Bone marrow (tissue), 2 donors: Measurements from ENCODE around the gene HYAL4.
"Not testable (repeated sequence)": the region's sequence is repeated elsewhere in the genome, so short reads cannot be mapped to it uniquely, and the experiment has no call there.

ENCODE experiments used
- DNase-seq, 2 donors: peaks; one replicate each; lab custom pipeline; 2025; lab: John Stamatoyannopoulos, UW

HYAL4 gene

DNA sequence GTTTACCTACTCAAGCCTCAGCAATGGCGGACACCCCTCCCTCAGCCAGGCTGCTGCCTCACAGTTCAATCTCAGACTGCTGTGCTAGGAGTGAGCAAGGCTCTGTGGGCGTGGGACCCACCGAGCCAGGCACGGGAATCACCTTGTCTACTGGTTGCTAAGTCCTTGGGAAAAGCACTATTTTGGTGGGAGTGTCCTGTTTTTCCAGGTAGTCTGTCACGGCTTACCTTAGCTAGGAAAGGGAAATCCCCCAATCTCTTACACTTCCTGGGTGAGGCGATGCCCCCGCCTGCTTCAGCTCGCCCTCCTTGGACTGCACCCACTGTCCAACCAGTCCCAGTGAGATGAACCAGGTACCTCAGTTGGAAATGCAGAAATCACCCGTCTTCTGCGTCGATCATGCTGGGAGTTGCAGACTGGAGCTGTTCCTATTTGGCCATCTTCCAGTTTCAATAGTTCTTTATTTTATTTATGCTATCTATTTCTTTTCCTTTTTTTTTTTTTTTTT is at the start of gene HYAL4:
HYAL4 (plus strand) TSS at position 458 of the 508 bp plus-strand sequence. CDS start 23,105 bp downstream, outside the sequence.
- DNase-seq: no peak

GRCh38 chr7:123795917-123796316 is 49.1 kb upstream of the HYAL4 start:
- DNase-seq: no peak

- DNase-seq: no peak
Observed at GRCh38 chr7:123796568-123796967, 48.4 kb upstream of the HYAL4 start.

GRCh38 chr7:123797673-123798531 is 47.1 kb upstream of the HYAL4 start:
- no peak for DNase-seq

DNA sequence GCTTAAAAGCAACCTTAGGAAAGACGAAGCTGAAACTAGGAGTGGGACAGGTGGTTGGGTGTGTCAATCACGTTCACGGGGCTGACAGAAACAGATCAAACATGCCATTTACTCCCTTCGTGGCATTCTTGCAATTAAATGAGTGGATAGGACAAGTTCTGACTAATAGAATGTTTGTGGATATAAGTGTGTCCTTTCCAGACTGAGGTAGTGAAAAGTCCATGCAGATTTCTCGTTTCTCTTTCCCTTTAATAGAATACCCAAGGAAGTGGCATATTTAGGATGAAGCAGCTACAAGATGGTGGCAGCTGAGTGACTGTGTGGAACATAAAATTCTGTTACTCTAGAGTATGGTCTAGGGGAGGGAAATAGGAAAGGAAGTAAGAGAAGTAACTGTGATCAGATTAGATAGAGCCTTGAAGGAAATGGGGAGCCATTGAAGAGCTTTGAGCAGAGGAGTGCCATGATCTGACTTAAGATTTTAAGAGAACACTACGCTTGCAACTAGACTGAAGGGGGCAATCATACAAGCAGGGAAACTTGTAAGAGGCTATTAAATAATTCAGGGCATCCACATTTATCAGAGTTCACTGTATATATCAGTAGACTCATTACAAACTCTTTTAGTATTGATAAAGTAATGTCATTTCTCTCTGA is 46.3 kb upstream of the HYAL4 start:
- no peak for DNase-seq

GRCh38 chr7:123802249-123802648 is 42.7 kb upstream of the HYAL4 start:
- DNase-seq: no peak

DNA sequence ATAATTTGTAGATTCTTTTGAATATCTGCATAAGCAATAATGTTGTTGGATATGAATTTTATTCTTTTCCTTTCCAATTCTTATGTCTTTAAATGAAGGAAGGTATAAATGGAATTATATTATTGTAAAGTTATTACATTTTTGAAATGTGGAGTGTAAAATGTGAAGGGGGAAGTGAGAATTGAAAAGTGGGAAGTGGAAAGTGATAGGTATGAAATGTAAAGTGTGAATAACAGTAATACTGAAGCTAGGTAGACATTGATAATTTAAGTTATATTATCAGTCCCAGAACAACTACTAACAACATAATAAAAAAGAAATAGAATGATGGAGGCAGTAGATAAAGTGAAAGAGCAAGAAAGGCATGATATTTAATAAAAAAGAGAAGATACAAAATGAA is 39.7 kb upstream of the HYAL4 start:
- DNase-seq: no peak

- DNase-seq: no peak
Observed at GRCh38 chr7:123809471-123809870, 35.5 kb upstream of the HYAL4 start.

GRCh38 chr7:123811056-123811455 is 33.9 kb upstream of the HYAL4 start:
- DNase-seq: no peak

- no peak for DNase-seq
Observed at GRCh38 chr7:123816916-123817315, 28.1 kb upstream of the HYAL4 start.

- no peak for DNase-seq
Observed at GRCh38 chr7:123819001-123819400, 26.0 kb upstream of the HYAL4 start.

DNA sequence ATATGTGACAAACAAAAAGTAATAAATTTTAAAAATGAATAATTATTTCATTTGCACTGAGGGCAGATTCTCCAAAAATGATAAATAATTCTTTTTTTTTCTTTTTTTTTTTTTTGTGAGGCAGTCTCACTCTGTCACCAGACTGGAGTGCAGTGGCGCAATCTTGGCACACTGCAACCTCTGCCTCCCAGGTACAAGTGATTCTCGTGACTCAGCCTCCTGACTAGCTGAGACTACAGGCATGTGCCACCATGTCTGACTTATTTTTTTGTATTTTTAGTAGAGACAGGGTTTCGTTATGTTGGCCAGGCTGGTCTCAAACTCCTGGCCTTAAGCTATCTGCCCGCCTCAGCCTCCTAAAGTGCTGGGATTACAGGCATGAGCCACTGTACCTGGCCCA is 25.2 kb upstream of the HYAL4 start:
- not testable (repeated sequence) for DNase-seq

GRCh38 chr7:123820864-123821263 is 24.1 kb upstream of the HYAL4 start:
- no peak for DNase-seq

GRCh38 chr7:123821320-123821719 is 23.6 kb upstream of the HYAL4 start:
- DNase-seq: no peak

DNA sequence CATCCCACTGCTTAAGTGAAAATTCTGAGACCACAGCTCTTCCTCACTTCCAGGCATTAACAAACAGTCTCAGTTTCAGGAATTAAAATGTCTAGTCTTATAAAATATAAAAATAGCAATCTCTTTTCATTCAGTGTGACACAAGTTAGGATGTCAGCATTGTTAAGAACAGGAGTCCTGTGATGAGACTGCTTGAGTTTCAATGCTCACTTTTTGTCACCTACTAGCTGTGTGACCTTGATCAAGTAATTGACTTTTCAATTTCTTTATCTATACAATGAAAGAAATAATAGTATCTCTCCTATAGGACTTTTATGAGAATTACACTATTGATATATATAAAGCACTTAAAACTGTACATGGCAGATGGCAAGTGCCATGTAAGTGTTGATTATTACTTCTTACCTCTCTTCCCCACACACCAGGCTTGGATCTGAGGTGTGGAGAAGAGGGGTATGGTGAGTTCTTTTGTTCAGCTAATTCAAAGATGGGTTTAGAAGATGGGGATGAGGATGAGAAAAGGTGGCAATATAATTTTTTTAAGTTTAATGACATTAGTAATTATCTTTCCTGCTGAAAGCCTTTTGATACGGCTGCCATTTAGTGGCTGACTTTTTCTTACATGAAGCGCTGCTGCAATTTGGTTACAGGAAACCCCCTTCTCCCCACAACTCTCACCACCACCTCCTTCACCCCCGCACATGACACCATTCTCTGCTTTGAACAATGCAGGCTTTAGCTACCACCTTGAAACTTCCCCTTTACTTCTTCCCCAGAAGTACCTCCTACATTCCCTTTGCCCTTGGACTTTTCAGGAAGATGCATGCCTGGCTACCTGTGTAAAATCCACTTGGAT is 20.8 kb upstream of the HYAL4 start:
- no peak for DNase-seq

DNA sequence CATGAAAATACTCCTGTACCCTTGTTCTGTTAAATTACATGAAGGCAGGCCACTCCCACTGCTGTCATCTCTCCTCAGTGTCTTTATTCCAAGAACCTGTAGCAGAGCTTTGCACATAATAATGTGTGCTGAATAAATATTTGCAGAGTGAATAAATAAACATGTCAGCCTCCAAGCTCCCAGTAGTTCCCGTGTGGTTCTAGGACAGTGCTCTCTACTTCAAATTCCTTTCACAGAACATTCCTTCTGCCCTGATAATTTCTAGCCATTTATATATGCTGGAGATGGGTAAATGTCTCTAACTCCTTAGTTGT is 20.3 kb upstream of the HYAL4 start:
- no peak for DNase-seq

DNA sequence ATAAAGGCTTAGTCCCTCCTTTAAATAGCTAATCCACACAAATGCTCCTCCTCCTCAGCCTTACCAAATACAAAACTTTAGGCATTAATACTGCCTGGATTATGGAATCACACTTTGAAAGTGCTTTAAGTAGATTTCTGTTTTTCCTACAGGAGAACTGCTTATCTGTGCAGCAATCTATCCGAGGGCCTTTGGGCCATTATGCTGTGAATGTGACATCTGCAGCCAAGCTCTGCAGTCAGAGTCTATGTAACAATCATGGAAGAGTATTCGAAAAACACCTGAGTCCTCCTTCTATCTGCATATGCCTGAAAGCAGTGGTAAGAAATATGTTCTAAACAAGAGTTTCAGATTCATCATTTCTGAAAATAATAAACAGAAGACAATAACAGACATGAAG is 16.2 kb upstream of the HYAL4 start:
- no peak for DNase-seq

DNA sequence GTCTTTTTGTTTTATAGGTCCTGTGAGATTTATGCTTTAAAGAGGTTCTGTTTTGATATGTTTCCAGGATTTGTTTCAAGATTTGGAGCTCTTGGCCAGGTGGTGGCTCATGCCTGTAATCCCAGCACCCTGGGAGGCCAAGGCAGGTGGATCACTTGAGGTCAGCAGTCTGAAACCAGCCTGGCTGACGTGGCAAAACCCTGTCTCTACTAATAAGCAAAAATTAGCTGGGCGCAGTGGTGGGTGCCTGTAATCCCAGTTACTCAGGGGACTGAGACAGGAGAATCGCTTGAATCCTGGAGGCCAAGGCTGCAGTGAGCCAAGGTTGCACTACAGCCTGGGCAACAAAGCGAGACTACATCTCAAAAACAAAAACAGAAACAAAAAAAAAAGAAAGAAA is 8.3 kb upstream of the HYAL4 start:
- no peak for DNase-seq

DNA sequence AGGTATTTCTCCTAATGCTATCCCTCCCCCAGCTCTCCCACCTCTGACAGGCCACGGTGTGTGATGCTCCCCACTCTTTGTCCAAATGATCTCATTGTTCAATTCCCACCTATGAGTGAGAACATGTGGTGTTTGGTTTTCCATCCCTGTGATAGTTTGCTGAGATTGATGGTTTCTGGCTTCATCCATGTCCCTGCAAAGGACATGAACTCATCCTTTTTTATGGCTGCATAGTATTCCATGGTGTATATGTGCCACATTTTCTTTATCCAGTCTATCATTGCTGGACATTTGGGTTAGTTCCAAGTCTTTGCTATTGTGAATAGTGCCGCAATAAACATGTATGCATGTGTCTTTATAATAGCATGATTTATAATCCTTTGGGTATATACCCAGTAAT is 5.9 kb upstream of the HYAL4 start:
- not testable (repeated sequence) for DNase-seq

DNA sequence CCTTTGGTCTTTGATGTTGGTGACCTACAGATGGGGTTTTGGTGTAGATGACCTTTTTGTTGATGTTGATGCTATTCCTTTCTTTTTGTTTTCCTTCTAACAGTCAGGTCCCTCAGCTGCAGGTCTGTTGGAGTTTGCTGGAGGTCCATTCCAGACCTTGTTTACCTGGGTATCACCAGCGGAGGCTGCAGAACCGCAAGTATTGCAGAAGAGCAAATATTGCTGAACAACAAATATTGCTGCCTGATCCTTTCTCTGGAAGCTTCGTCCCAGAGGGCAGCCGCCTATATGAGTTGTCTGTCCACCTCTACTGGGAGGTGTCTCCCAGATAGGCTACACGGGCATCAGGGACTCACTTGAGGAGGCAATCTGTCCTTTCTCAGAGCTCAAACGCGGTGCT is 827 bp upstream of the HYAL4 start:
- DNase-seq: not testable (repeated sequence)

DNA sequence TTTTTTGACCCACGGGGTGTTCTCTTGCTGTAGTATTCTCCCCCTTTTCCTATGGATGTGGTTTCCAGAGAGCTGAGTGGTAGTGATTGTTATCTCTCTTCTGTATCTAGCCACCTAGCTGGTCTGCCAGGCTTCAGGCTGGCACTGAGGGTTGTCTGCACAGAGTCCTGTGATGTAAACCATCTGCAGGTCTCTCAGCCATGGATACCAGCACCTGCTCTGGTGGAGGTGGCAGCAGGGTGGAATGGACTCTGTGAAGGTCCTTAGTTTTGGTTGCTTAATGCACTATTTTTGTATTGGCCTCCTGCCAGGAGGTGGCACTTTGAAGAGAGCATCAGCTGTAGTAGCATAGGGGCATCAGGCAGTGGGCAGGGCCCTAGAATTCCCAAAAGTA is 851 bp downstream of the HYAL4 start:
- no peak for DNase-seq

GRCh38 chr7:123846217-123846891 is 1.4 kb downstream of the HYAL4 start:
- DNase-seq: no peak
